ENCODE data around the gene ARHGEF35. TPM values are rescaled to one million over a fixed set of nuclear protein-coding genes. Genes with fewer than 3 reads are reported as not detected.
"Not testable (repeated sequence)": the region's sequence is repeated elsewhere in the genome, so short reads cannot be mapped to it uniquely, and the experiment has no call there.

ARHGEF35 gene
- 2.4 TPM for polyA plus RNA-seq (2013, experiment 1 of 4)
- polyA plus RNA-seq (2013, experiment 2 of 4) = 2.8 TPM
- 1.2 TPM for polyA plus RNA-seq (2013, experiment 3 of 4)
- 1.1 TPM for polyA plus RNA-seq (2013, experiment 4 of 4)

DNA sequence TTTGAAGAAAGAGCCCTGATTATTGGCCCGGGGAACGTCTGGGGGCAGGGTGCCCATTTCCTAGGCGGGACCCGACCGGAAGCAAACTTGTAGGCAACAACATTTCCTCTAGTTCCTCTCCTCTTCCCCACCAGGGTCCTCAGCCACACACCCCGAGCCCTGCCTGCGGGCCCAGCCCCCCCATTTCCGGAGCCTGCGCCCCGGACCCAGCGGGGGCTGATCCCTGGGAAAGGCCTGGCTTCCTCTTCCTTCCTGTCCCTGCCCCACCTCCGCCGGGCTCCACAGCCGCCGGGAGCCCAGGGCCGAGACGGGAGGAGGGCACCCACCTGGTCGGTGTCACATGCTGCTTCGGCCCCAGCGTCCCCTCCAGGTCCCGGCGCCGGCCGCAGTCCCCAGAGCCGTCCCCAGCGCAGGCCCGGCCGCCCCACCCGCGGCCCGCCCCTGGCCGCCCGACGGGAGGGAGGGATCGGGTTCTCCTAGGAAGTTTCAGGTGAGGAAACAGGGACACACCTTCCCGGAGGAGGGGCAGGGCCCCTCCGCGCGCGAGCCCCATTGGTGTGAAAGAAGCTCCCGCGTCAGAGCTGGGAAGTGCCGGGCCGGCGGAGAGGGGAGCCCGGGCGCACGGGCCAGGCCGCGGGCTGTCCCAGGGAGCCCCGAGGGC, at the start of gene ARHGEF35:
Gene ARHGEF35, minus strand, starts transcription at position 622 of the 661 bp plus-strand sequence. CDS start 7,450 bp downstream, outside the sequence.
- not testable (repeated sequence) for H3K36me3 ChIP-seq (ENCODE audit: control insufficient read depth, insufficient read depth, low read length); H3K27me3 ChIP-seq (ENCODE audit: control insufficient read depth, insufficient read depth, low read length, poor library complexity, severe bottlenecking); H3K4me3 ChIP-seq (ENCODE audit: insufficient read depth, low read depth, low read length); H3K9me3 ChIP-seq (ENCODE audit: control insufficient read depth, low read length); H3K4me1 ChIP-seq (ENCODE audit: control insufficient read depth, insufficient read depth, low read length); H3K27ac ChIP-seq (ENCODE audit: insufficient read depth, low read depth, low read length, poor library complexity, severe bottlenecking)
- no CpG with 5 or more reads among the region's 51 CpGs for WGBS, 2 experiments

- not testable (repeated sequence) for H3K27ac ChIP-seq (ENCODE audit: insufficient read depth, low read depth, low read length, poor library complexity, severe bottlenecking); H3K36me3 ChIP-seq (ENCODE audit: control insufficient read depth, insufficient read depth, low read length); H3K4me3 ChIP-seq (ENCODE audit: insufficient read depth, low read depth, low read length); H3K27me3 ChIP-seq (ENCODE audit: control insufficient read depth, insufficient read depth, low read length, poor library complexity, severe bottlenecking); H3K9me3 ChIP-seq (ENCODE audit: control insufficient read depth, low read length); H3K4me1 ChIP-seq (ENCODE audit: control insufficient read depth, insufficient read depth, low read length)
- WGBS, 2 experiments = no CpG with 5 or more reads among the region's 2 CpGs
Measured at GRCh38 chr7:144245372-144245771, 49.7 kb upstream of the ARHGEF35 start.

- H3K27me3 ChIP-seq (ENCODE audit: control insufficient read depth, insufficient read depth, low read length, poor library complexity, severe bottlenecking); H3K27ac ChIP-seq (ENCODE audit: insufficient read depth, low read depth, low read length, poor library complexity, severe bottlenecking); H3K9me3 ChIP-seq (ENCODE audit: control insufficient read depth, low read length); H3K4me1 ChIP-seq (ENCODE audit: control insufficient read depth, insufficient read depth, low read length); H3K36me3 ChIP-seq (ENCODE audit: control insufficient read depth, insufficient read depth, low read length); H3K4me3 ChIP-seq (ENCODE audit: insufficient read depth, low read depth, low read length): not testable (repeated sequence)
- no CpG with 5 or more reads among the region's 2 CpGs for WGBS, 2 experiments
Measured at GRCh38 chr7:144239365-144239764, 43.7 kb upstream of the ARHGEF35 start, which contains the start of gene OR2A42. Gene OR2A42, minus strand, starts transcription at chr7:144239605. Its CDS starts 6,762 bp downstream, at chr7:144232843.

GRCh38 chr7:144238530-144239082, 43.0 kb upstream of the ARHGEF35 start:
- H3K27ac ChIP-seq (ENCODE audit: insufficient read depth, low read depth, low read length, poor library complexity, severe bottlenecking); H3K9me3 ChIP-seq (ENCODE audit: control insufficient read depth, low read length); H3K36me3 ChIP-seq (ENCODE audit: control insufficient read depth, insufficient read depth, low read length); H3K4me3 ChIP-seq (ENCODE audit: insufficient read depth, low read depth, low read length); H3K27me3 ChIP-seq (ENCODE audit: control insufficient read depth, insufficient read depth, low read length, poor library complexity, severe bottlenecking); H3K4me1 ChIP-seq (ENCODE audit: control insufficient read depth, insufficient read depth, low read length): not testable (repeated sequence)
- WGBS, 2 experiments = 43 to 44% methylated on average over 1 of the region's 2 CpGs

- not testable (repeated sequence) for H3K9me3 ChIP-seq (ENCODE audit: control insufficient read depth, low read length)
Measured at GRCh38 chr7:144233039-144233438, 37.4 kb upstream of the ARHGEF35 start.

GRCh38 chr7:144231027-144231426, 35.4 kb upstream of the ARHGEF35 start:
- H3K4me1 ChIP-seq (ENCODE audit: control insufficient read depth, insufficient read depth, low read length); H3K9me3 ChIP-seq (ENCODE audit: control insufficient read depth, low read length); H3K36me3 ChIP-seq (ENCODE audit: control insufficient read depth, insufficient read depth, low read length); H3K27ac ChIP-seq (ENCODE audit: insufficient read depth, low read depth, low read length, poor library complexity, severe bottlenecking); H3K27me3 ChIP-seq (ENCODE audit: control insufficient read depth, insufficient read depth, low read length, poor library complexity, severe bottlenecking); H3K4me3 ChIP-seq (ENCODE audit: insufficient read depth, low read depth, low read length): not testable (repeated sequence)
- no CpG with 5 or more reads among the region's 2 CpGs for WGBS, 2 experiments

More at GRCh38 chr7:144233039-144233438, 37.4 kb upstream of the ARHGEF35 start:
- no CpG with 5 or more reads among the region's 1 CpG for WGBS, 2 experiments
- H3K4me1 ChIP-seq (ENCODE audit: control insufficient read depth, insufficient read depth, low read length); H3K27ac ChIP-seq (ENCODE audit: insufficient read depth, low read depth, low read length, poor library complexity, severe bottlenecking); H3K4me3 ChIP-seq (ENCODE audit: insufficient read depth, low read depth, low read length); H3K27me3 ChIP-seq (ENCODE audit: control insufficient read depth, insufficient read depth, low read length, poor library complexity, severe bottlenecking); H3K36me3 ChIP-seq (ENCODE audit: control insufficient read depth, insufficient read depth, low read length): not testable (repeated sequence)

DNA sequence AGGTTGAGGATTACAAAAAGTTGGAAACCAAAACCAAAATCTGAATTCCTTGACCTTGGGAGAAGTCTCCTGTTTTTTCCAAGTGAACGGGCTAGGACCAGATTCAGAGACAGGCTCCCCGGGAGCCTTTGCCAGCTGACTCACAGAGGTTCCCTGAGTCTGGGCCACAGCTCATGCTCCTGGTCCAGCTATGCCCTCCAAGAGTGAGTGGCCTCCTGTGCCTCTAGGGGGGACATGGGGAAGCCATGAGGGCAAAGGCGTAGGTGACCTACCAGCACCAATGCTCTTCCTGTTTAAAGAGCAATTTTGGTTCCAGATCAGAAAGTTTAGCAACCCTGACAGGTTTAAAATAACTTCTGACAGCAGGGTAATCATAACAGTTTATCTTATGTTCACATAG, 33.2 kb upstream of the ARHGEF35 start:
- not testable (repeated sequence) for H3K9me3 ChIP-seq (ENCODE audit: control insufficient read depth, low read length); H3K27ac ChIP-seq (ENCODE audit: insufficient read depth, low read depth, low read length, poor library complexity, severe bottlenecking); H3K27me3 ChIP-seq (ENCODE audit: control insufficient read depth, insufficient read depth, low read length, poor library complexity, severe bottlenecking); H3K36me3 ChIP-seq (ENCODE audit: control insufficient read depth, insufficient read depth, low read length); H3K4me1 ChIP-seq (ENCODE audit: control insufficient read depth, insufficient read depth, low read length); H3K4me3 ChIP-seq (ENCODE audit: insufficient read depth, low read depth, low read length)
- 75 to 96% methylated on average over 1 of the region's 3 CpGs for WGBS, 2 experiments

GRCh38 chr7:144226866-144227265, 31.2 kb upstream of the ARHGEF35 start:
- H3K27ac ChIP-seq (ENCODE audit: insufficient read depth, low read depth, low read length, poor library complexity, severe bottlenecking); H3K27me3 ChIP-seq (ENCODE audit: control insufficient read depth, insufficient read depth, low read length, poor library complexity, severe bottlenecking); H3K36me3 ChIP-seq (ENCODE audit: control insufficient read depth, insufficient read depth, low read length); H3K4me1 ChIP-seq (ENCODE audit: control insufficient read depth, insufficient read depth, low read length); H3K9me3 ChIP-seq (ENCODE audit: control insufficient read depth, low read length); H3K4me3 ChIP-seq (ENCODE audit: insufficient read depth, low read depth, low read length): not testable (repeated sequence)
- 97% methylated on average over 1 to 2 of the region's 4 CpGs for WGBS, 2 experiments

GRCh38 chr7:144223675-144224074, 28.0 kb upstream of the ARHGEF35 start:
- H3K27me3 ChIP-seq (ENCODE audit: control insufficient read depth, insufficient read depth, low read length, poor library complexity, severe bottlenecking); H3K4me1 ChIP-seq (ENCODE audit: control insufficient read depth, insufficient read depth, low read length); H3K4me3 ChIP-seq (ENCODE audit: insufficient read depth, low read depth, low read length); H3K27ac ChIP-seq (ENCODE audit: insufficient read depth, low read depth, low read length, poor library complexity, severe bottlenecking); H3K9me3 ChIP-seq (ENCODE audit: control insufficient read depth, low read length); H3K36me3 ChIP-seq (ENCODE audit: control insufficient read depth, insufficient read depth, low read length): not testable (repeated sequence)

DNA sequence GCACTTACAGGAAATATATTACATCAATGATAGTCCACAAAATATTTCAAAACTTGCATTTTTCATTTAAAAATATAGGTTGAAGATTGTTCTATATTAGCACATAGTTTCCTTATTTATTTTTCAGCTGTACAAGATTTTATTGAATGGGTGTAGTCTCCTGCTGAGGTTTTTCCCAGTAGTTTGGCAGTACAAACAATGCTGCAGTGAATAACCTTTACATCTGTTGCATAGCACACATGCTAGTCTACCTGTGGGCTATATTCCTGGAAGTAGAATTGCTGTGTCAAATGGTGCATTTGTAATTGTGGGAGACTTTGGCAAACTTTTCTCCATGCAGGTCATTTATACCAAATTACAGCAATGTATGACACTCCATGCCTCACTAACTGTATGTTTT, 24.9 kb upstream of the ARHGEF35 start:
- H3K27ac ChIP-seq (ENCODE audit: insufficient read depth, low read depth, low read length, poor library complexity, severe bottlenecking); H3K9me3 ChIP-seq (ENCODE audit: control insufficient read depth, low read length); H3K36me3 ChIP-seq (ENCODE audit: control insufficient read depth, insufficient read depth, low read length); H3K27me3 ChIP-seq (ENCODE audit: control insufficient read depth, insufficient read depth, low read length, poor library complexity, severe bottlenecking); H3K4me1 ChIP-seq (ENCODE audit: control insufficient read depth, insufficient read depth, low read length); H3K4me3 ChIP-seq (ENCODE audit: insufficient read depth, low read depth, low read length): not testable (repeated sequence)

DNA sequence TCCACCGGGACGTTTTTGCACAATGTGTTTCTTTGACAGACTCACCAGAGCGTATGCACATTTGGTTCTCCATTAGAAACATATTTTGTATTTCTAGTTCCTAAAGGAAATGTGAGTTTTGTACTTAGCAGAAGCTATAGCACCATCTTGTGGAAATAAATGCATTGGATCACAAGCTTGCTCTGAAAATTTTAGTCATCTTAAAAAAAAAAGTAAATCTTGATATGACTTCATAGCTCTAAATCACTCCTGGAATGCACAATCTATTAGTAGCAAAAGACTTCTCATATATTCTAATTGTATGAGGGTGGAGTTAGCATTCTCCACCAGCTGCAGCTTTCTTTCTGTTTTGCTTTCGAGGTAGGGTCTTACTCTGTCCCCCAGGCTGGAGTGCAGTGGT, 23.5 kb upstream of the ARHGEF35 start:
- H3K9me3 ChIP-seq (ENCODE audit: control insufficient read depth, low read length); H3K27ac ChIP-seq (ENCODE audit: insufficient read depth, low read depth, low read length, poor library complexity, severe bottlenecking); H3K4me1 ChIP-seq (ENCODE audit: control insufficient read depth, insufficient read depth, low read length); H3K36me3 ChIP-seq (ENCODE audit: control insufficient read depth, insufficient read depth, low read length); H3K4me3 ChIP-seq (ENCODE audit: insufficient read depth, low read depth, low read length); H3K27me3 ChIP-seq (ENCODE audit: control insufficient read depth, insufficient read depth, low read length, poor library complexity, severe bottlenecking): not testable (repeated sequence)
- WGBS, 2 experiments = no CpG with 5 or more reads among the region's 4 CpGs

Measured in ectodermal cell (in vitro differentiated cells).